DLD1 (cell line): ENCODE data around the gene TASOR2.

ENCODE experiments used
- in situ Hi-C: cut with HindIII; loops from 2 replicates; pipeline ENCODE4 v1.10.0; 2017; ENCODE audit warnings: low sequenced_read_pairs

Gene TASOR2

GRCh38 chr10:5679606-5680005, 5.0 kb upstream of the TASOR2 start:
- in situ Hi-C loops = no loop called here

GRCh38 chr10:5681930-5682329, 2.7 kb upstream of the TASOR2 start:
- in situ Hi-C loops = no loop called here

GRCh38 chr10:5683065-5683464, 1.6 kb upstream of the TASOR2 start:
- in situ Hi-C loops = no loop called here

GRCh38 chr10:5684971-5685763, 529 bp downstream of the TASOR2 start:
- in situ Hi-C loops = no loop called here

- in situ Hi-C loops = no loop called here
These were observed 1.2 kb downstream of the TASOR2 start for GRCh38 chr10:5685764-5686240.

- in situ Hi-C loops = no loop called here
These were observed 3.9 kb downstream of the TASOR2 start for GRCh38 chr10:5688587-5688986.

GRCh38 chr10:5691786-5692185, 7.1 kb downstream of the TASOR2 start:
- in situ Hi-C loops = no loop called here

GRCh38 chr10:5692461-5693358, 8.1 kb downstream of the TASOR2 start:
- in situ Hi-C loops = no loop called here

DNA sequence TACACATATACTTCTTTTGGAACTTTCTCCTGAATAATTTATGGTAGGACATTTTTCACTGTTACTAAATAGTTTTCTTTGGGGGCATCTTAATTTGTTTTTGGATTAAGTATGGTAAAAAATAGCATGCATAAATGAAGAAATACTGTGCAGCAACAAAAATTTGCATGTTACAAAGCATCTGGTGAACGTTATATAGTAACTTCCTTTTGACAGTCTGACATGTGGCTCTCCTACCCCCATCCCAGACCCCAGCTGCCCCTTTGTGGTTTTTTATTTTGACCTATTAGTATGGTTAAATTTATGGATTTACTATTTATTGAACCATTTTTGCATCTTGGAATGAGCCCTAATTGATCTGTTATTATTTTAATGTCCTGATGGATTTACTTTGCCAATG, 9.9 kb downstream of the TASOR2 start:
- in situ Hi-C loops = no loop called here

GRCh38 chr10:5697342-5697741, 12.7 kb downstream of the TASOR2 start:
- in situ Hi-C loops = no loop called here

- in situ Hi-C loops = no loop called here
These were observed 13.4 kb downstream of the TASOR2 start for GRCh38 chr10:5698062-5698461.

DNA sequence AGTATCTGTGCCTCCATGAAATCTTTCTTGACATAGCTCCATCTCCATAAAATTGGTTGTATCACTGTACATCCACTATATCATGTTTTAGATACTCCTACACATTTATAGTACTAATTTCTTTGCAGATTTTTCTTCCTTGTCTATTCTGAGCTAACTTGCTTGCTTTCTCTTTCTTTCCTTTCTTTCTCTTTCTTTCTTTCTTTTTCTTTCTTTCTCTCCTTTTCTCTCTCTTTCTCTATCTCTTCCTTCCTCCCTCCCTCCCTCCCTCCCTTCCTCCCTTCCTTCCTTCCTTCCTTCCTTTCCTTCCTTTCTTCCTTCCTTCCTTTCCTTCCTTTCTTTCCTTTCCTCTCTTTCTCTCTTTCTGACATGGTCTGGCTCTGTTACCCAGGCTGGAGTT, 23.7 kb downstream of the TASOR2 start:
- in situ Hi-C loops = no loop called here

DNA sequence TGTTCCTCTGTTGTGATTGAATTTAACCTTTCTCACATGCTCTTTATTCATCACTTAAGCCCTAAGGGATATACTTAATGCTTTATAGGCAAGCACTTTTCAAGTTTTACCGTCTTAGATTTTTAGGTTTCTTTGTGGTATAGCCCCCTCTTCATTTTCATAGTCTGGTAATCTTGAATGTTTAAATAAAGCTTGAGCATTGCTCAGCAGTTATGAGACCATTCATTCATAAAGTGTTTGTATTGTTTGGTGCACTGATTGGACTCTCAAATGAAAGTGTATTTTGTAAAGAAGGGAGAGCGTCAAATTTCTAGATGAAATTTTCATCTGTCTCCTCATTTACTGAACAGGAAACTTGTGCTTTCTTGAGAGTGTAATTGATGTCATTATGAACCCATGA, 25.2 kb downstream of the TASOR2 start:
- in situ Hi-C loops = no loop called here

- in situ Hi-C loops = no loop called here
These were observed 26.2 kb downstream of the TASOR2 start for GRCh38 chr10:5710859-5711258.

GRCh38 chr10:5711642-5712041, 27.0 kb downstream of the TASOR2 start:
- in situ Hi-C loops = no loop called here

DNA sequence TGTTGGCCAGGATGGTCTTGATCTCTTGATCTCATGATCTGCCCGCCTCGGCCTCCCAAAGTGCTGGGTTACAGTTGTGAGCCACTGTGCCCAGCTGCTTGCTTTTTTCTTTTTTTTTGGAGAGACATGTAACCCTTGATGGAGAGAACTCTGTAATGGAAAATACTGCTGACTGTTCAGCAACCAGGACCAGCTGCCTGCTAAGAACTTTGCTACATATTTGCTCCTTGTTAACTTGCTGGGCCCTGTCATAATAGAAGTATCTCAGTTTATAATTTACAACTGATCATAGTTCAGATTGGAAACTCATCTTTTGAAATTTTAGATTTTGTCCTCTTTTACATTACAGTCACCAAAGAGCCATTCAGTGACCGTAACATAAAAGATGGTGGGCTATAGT, 34.9 kb downstream of the TASOR2 start:
- in situ Hi-C loops = no loop called here

- in situ Hi-C loops = no loop called here
These were observed 35.5 kb downstream of the TASOR2 start for GRCh38 chr10:5720182-5720581.

- in situ Hi-C loops = no loop called here
These were observed 39.1 kb downstream of the TASOR2 start for GRCh38 chr10:5723692-5724091.

DNA sequence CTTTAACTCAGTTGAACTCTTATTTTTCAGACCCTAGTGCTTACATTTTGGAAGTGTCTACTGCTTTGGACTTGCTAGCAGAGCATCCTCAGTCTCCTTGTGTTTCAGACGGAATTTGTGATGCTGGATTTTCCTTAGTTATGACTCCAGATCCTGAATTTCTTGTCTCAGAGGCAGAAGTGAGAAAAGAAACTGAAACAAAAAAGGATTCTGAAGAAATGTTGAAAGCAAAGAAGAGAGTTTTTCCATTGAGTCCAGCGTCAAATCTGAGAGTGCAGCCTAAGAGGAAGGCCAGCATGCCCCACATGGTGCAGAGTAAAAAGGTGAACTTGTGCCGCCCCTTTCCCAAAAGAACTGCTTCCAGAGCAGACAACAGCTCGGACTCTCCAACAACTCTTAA, 46.1 kb downstream of the TASOR2 start:
- in situ Hi-C loops = no loop called here

DNA sequence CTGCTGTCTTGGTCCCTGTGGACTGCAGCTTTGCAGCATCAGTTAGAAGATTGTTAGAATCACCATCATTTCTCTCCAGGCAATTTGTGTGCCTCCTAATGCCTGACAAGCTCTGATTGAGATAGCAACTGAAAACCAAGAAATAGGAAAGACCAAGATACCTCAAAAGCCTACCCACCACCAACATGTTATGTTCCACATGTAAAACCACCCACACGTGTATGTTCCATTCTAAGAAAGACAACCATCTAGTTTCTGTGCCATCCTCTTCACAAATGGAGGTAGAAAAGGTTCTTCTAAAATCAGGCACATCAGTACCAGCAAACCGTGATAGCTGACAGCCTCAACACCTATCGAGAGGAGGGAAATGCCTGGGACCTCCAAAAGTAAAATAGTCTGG, 46.9 kb downstream of the TASOR2 start:
- in situ Hi-C loops = no loop called here

- in situ Hi-C loops = no loop called here
These were observed 47.5 kb downstream of the TASOR2 start for GRCh38 chr10:5732141-5732540.
